Lung (tissue), 12 donors: ENCODE data around the gene ESYT3. TPM values are rescaled to one million over a fixed set of nuclear protein-coding genes. Genes with fewer than 3 reads are reported as not detected.

Experiments
- ATAC-seq: fragments of 200-7000 bp; cut with Tn5 transposase; one replicate; pipeline ENCODE4 v1.9.1; 2020; ENCODE audit warnings: moderate number of reproducible peaks; ENCODE audit not compliant: insufficient read depth, low FRiP score
- DNase-seq, 3 donors: peaks; one replicate each; pipeline ENCODE4 v3.0.0-alpha.2; 2013 to 2017
- H3K27ac ChIP-seq, 2 donors: one replicate each; pipeline ENCODE4 v1.5.1; 2013; ENCODE audit warnings: mild to moderate bottlenecking in 2 of 2, moderate library complexity in 2 of 2, control low read depth in 1 of 2, inconsistent platforms in 1 of 2, low read depth in 1 of 2, low read length in 1 of 2
- H3K27me3 ChIP-seq, 3 donors: one replicate each; pipeline ENCODE4 v1.5.1; 2013; ENCODE audit warnings: low read length in 2 of 3; ENCODE audit not compliant: control insufficient read depth in 3 of 3, insufficient read depth in 3 of 3
- H3K36me3 ChIP-seq, 4 donors: one replicate each; pipeline ENCODE4 v1.5.1; 2013; ENCODE audit warnings: low read length in 4 of 4, mild to moderate bottlenecking in 1 of 4, moderate library complexity in 1 of 4; ENCODE audit not compliant: control insufficient read depth in 4 of 4, insufficient read depth in 4 of 4
- H3K4me1 ChIP-seq, 5 donors: one replicate each; pipeline ENCODE4 v1.5.1; 2013; ENCODE audit warnings: low read length in 5 of 5, mild to moderate bottlenecking in 2 of 5, moderate library complexity in 1 of 5; ENCODE audit not compliant: control insufficient read depth in 5 of 5, insufficient read depth in 5 of 5
- H3K4me3 ChIP-seq: one replicate; pipeline ENCODE4 v1.5.1; 2013; ENCODE audit warnings: mild to moderate bottlenecking, control low read depth, moderate library complexity
- H3K9ac ChIP-seq, 2 donors: one replicate each; pipeline ENCODE4 v1.5.1; 2013; ENCODE audit warnings: low read length in 2 of 2, control low read depth in 1 of 2; ENCODE audit not compliant: insufficient read depth in 1 of 2
- H3K9me3 ChIP-seq, 4 donors: one replicate each; pipeline ENCODE4 v1.5.1; 2013; ENCODE audit warnings: low read length in 3 of 4, mild to moderate bottlenecking in 1 of 4, moderate library complexity in 1 of 4; ENCODE audit not compliant: control insufficient read depth in 4 of 4, insufficient read depth in 3 of 4
- CTCF ChIP-seq: IDR thresholded peaks from 2 replicates; pipeline ENCODE4 v1.5.1; 2012; ENCODE audit warnings: mild to moderate bottlenecking; ENCODE audit errors: control extremely low read depth, extremely low read depth
- WGBS, 2 donors: extraction: QIAGEN DNeasy Blood & Tissue Kit; methylation state at CpG; one replicate each; pipeline ENCODE4 v1.1.7; 2013; 5-methylcytosine and 5-hydroxymethylcytosine counted together
- polyA plus RNA-seq, 2 donors: library from polyadenylated mRNA; stranded (reverse); fragments of 200-250 nt; gene quantifications; one replicate each; pipeline ENCODE4 v1.2.1, GENCODE V29; 2013
- total RNA-seq, 2 donors: library from RNA; depleted of rRNA in 1 of 2; stranded (reverse); fragments of >200 nt in 1 of 2; gene quantifications; one replicate each; pipeline ENCODE4 v1.2.1, GENCODE V29; 2014 to 2021
- donor health status: control.
- donor health status: control.
- donor health status: Bipolar disorder and iron deficiency.
- donor health status: healthy.
- donor health status: DM: yes; HTN: yes; CAD: no.

Gene ESYT3
- total and polyA plus RNA-seq, 4 donors: 5.7 to 71.0 (median 27.0) TPM

- H3K4me3 ChIP-seq: no peak overlapping the region
- 97% methylated on average over 3 of the region's 3 CpGs for WGBS, 2 donors
- no peak for TF ChIP-seq CTCF
- peaks cover 0 to 7% (median 0%) of the 10 kb centered on the region in 4 donors for H3K36me3 ChIP-seq
- H3K27ac ChIP-seq: no peak overlapping the region
- H3K9me3 ChIP-seq: no peaks in the 10 kb centered on the region
- no peak for DNase-seq
- no peak for ATAC-seq
- no peak overlapping the region for H3K9ac ChIP-seq
- H3K4me1 ChIP-seq: peaks cover 0 to 10% (median 0%) of the 10 kb centered on the region in 5 donors
- H3K27me3 ChIP-seq: no peaks in the 10 kb centered on the region
Observed at GRCh38 chr3:138465451-138465850, 31.0 kb downstream of the ESYT3 start.

- WGBS, 2 donors: 74 to 83% methylated on average over 2 of the region's 2 CpGs
- H3K36me3 ChIP-seq: peaks cover 0 to 7% (median 0%) of the 10 kb centered on the region in 4 donors
- no peak overlapping the region for H3K4me3 ChIP-seq
- H3K9me3 ChIP-seq: no peaks in the 10 kb centered on the region
- no peak overlapping the region for H3K9ac ChIP-seq
- peaks cover 0 to 10% (median 0%) of the 10 kb centered on the region in 5 donors for H3K4me1 ChIP-seq
- no peaks in the 10 kb centered on the region for H3K27me3 ChIP-seq
- no peak for TF ChIP-seq CTCF
- H3K27ac ChIP-seq: no peak overlapping the region
- DNase-seq: no peak
- no peak for ATAC-seq
Observed at GRCh38 chr3:138465925-138466324, 31.5 kb downstream of the ESYT3 start.

GRCh38 chr3:138467931-138468330 is 33.5 kb downstream of the ESYT3 start:
- no peak overlapping the region for H3K4me3 ChIP-seq
- H3K9ac ChIP-seq: no peak overlapping the region
- no peak for ATAC-seq
- H3K27ac ChIP-seq: no peak overlapping the region
- no peaks in the 10 kb centered on the region for H3K9me3 ChIP-seq
- TF ChIP-seq CTCF: no peak
- no peaks in the 10 kb centered on the region for H3K27me3 ChIP-seq
- WGBS, 2 donors: 86 to 88% methylated on average over 5 of the region's 5 CpGs
- H3K4me1 ChIP-seq: peaks cover 0 to 10% (median 0%) of the 10 kb centered on the region in 5 donors
- H3K36me3 ChIP-seq: peaks cover 0 to 12% (median 0%) of the 10 kb centered on the region in 4 donors
- no peak for DNase-seq

GRCh38 chr3:138468451-138468850 is 34.0 kb downstream of the ESYT3 start:
- DNase-seq (no peak), ATAC-seq (no peak)
- H3K27ac ChIP-seq: peak overlapping the region in 1 of 2 donors; percentile 63
- H3K4me3 ChIP-seq: no peak overlapping the region
- H3K27me3 ChIP-seq: no peaks in the 10 kb centered on the region
- H3K4me1 ChIP-seq: peaks cover 0 to 10% (median 0%) of the 10 kb centered on the region in 5 donors
- WGBS, 2 donors: 83 to 84% methylated on average over 6 of the region's 6 CpGs
- H3K9ac ChIP-seq: no peak overlapping the region
- no peak for TF ChIP-seq CTCF
- H3K9me3 ChIP-seq: no peaks in the 10 kb centered on the region
- peaks cover 0 to 12% (median 0%) of the 10 kb centered on the region in 4 donors for H3K36me3 ChIP-seq
